NCI-H2081 (cell line): ENCODE results near the gene MMAB.

ENCODE experiments used
- DNase-seq, 2 experiments: peaks; one replicate each; lab custom pipeline; 2025; lab: John Stamatoyannopoulos, UW

MMAB gene

GRCh38 chr12:109583733-109584132, 10.4 kb upstream of the MMAB start:
- no peak for DNase-seq

- no peak for DNase-seq
Observed at GRCh38 chr12:109582636-109583035, 9.3 kb upstream of the MMAB start.

GRCh38 chr12:109581856-109582255, 8.6 kb upstream of the MMAB start:
- no peak for DNase-seq

GRCh38 chr12:109581334-109581691, 8.0 kb upstream of the MMAB start:
- no peak for DNase-seq

GRCh38 chr12:109580684-109581333, 7.5 kb upstream of the MMAB start:
- no peak for DNase-seq

GRCh38 chr12:109580272-109580671, 7.0 kb upstream of the MMAB start:
- no peak for DNase-seq

GRCh38 chr12:109579639-109580038, 6.3 kb upstream of the MMAB start:
- no peak for DNase-seq

- DNase-seq, result no peak
Observed at GRCh38 chr12:109578330-109578927, 5.1 kb upstream of the MMAB start.

- DNase-seq, result no peak
Observed at GRCh38 chr12:109577311-109577710, 4.0 kb upstream of the MMAB start.

GRCh38 chr12:109575683-109576082, 2.4 kb upstream of the MMAB start:
- no peak for DNase-seq

GRCh38 chr12:109573914-109574244, 575 bp upstream of the MMAB start:
- DNase-seq, result no peak

GRCh38 chr12:109572506-109572845, 828 bp downstream of the MMAB start:
- no peak for DNase-seq

GRCh38 chr12:109571773-109572505, 1.4 kb downstream of the MMAB start:
- no peak for DNase-seq

GRCh38 chr12:109568486-109568885, 4.8 kb downstream of the MMAB start:
- DNase-seq, result no peak

- no peak for DNase-seq
Observed at GRCh38 chr12:109567967-109568366, 5.3 kb downstream of the MMAB start.

- DNase-seq, result no peak
Observed at GRCh38 chr12:109567296-109567695, 6.0 kb downstream of the MMAB start.

GRCh38 chr12:109566424-109566823, 6.9 kb downstream of the MMAB start:
- no peak for DNase-seq

- no peak for DNase-seq
Observed at GRCh38 chr12:109563291-109564284, 9.7 kb downstream of the MMAB start.

GRCh38 chr12:109562871-109563270, 10.4 kb downstream of the MMAB start:
- DNase-seq, result no peak

- no peak for DNase-seq
Observed at GRCh38 chr12:109561711-109562030, 11.6 kb downstream of the MMAB start.

GRCh38 chr12:109560867-109561710, 12.2 kb downstream of the MMAB start:
- no peak for DNase-seq

GRCh38 chr12:109559601-109560000, 13.7 kb downstream of the MMAB start:
- DNase-seq, result no peak
